ENCODE measurements around the gene MTMR12. TPM values are rescaled to one million over a fixed set of nuclear protein-coding genes. Genes with fewer than 3 reads are reported as not detected.

The MTMR12 gene
- total and polyA plus RNA-seq, 2 experiments from 2014 or later: 18.3 to 51.6 TPM

GRCh38 chr5:32304622-32305021, 8.1 kb downstream of the MTMR12 start:
- no peak overlapping the region for H3K27ac Mint-ChIP-seq
- no peaks in the 10 kb centered on the region for H3K9me3 Mint-ChIP-seq
- no peaks in the 10 kb centered on the region for H3K9me2 ChIP-seq (ENCODE audit: insufficient read depth)
- no peak overlapping the region for H3K4me3 ChIP-seq
- H3K27me3 ChIP-seq (ENCODE audit: insufficient read depth): no peaks in the 10 kb centered on the region
- H3F3A ChIP-seq (replicated peaks; ENCODE audit: low read depth): no peaks in the 10 kb centered on the region
- H3K36me3 Mint-ChIP-seq (ENCODE audit: low read depth): peaks cover 4% of the 10 kb centered on the region; the same call in 2 of the 3 replicates
- H4K20me1 ChIP-seq (replicated peaks; ENCODE audit: insufficient read depth): peaks cover 52% of the 10 kb centered on the region
- H3K4me1 Mint-ChIP-seq: peaks cover 51% of the 10 kb centered on the region
- H3K27me3 Mint-ChIP-seq (ENCODE audit: insufficient read depth, low read depth, poor library complexity): no peaks in the 10 kb centered on the region
- H3K4me2 ChIP-seq: no peak overlapping the region
- DNase-seq (ENCODE audit: low spot score) (no peak), ATAC-seq (no peak)
- TF ChIP-seq ETS1 (IDR thresholded peaks at IDR 0.05) (no peak), ZNF331 (CRISPR knock-in tag; IDR thresholded peaks at IDR 0.05; ENCODE audit: low read depth) (no peak), EZH2phosphoT487 (IDR thresholded peaks at IDR 0.05; ENCODE audit: unreplicated experiment) (no peak), EZH2 (IDR thresholded peaks at IDR 0.05; ENCODE audit: low read depth, unreplicated experiment) (no peak), STAT1 (IDR thresholded peaks at IDR 0.05; ENCODE audit: unreplicated experiment) (no peak), JUNB (IDR thresholded peaks at IDR 0.05; ENCODE audit: unreplicated experiment) (no peak), ZNF114 (CRISPR knock-in tag; IDR thresholded peaks at IDR 0.05) (no peak), CREB1 (CRISPR knock-in tag; IDR thresholded peaks at IDR 0.05; ENCODE audit: low read depth) (no peak), ZNF462 (CRISPR knock-in tag; IDR thresholded peaks at IDR 0.05) (no peak), NANOG (IDR thresholded peaks at IDR 0.05; ENCODE audit: borderline replicate concordance) (no peak), POLR2AphosphoS5 (IDR thresholded peaks at IDR 0.05; ENCODE audit: low read depth) (no peak)
- TF ChIP-seq, protein P1, sequence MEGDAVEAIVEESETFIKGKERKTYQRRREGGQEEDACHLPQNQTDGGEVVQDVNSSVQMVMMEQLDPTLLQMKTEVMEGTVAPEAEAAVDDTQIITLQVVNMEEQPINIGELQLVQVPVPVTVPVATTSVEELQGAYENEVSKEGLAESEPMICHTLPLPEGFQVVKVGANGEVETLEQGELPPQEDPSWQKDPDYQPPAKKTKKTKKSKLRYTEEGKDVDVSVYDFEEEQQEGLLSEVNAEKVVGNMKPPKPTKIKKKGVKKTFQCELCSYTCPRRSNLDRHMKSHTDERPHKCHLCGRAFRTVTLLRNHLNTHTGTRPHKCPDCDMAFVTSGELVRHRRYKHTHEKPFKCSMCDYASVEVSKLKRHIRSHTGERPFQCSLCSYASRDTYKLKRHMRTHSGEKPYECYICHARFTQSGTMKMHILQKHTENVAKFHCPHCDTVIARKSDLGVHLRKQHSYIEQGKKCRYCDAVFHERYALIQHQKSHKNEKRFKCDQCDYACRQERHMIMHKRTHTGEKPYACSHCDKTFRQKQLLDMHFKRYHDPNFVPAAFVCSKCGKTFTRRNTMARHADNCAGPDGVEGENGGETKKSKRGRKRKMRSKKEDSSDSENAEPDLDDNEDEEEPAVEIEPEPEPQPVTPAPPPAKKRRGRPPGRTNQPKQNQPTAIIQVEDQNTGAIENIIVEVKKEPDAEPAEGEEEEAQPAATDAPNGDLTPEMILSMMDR (conservative IDR thresholded peaks at IDR 0.05; ENCODE audit: low read depth in 2 of 2): no peak
- TF ChIP-seq, protein P2, sequence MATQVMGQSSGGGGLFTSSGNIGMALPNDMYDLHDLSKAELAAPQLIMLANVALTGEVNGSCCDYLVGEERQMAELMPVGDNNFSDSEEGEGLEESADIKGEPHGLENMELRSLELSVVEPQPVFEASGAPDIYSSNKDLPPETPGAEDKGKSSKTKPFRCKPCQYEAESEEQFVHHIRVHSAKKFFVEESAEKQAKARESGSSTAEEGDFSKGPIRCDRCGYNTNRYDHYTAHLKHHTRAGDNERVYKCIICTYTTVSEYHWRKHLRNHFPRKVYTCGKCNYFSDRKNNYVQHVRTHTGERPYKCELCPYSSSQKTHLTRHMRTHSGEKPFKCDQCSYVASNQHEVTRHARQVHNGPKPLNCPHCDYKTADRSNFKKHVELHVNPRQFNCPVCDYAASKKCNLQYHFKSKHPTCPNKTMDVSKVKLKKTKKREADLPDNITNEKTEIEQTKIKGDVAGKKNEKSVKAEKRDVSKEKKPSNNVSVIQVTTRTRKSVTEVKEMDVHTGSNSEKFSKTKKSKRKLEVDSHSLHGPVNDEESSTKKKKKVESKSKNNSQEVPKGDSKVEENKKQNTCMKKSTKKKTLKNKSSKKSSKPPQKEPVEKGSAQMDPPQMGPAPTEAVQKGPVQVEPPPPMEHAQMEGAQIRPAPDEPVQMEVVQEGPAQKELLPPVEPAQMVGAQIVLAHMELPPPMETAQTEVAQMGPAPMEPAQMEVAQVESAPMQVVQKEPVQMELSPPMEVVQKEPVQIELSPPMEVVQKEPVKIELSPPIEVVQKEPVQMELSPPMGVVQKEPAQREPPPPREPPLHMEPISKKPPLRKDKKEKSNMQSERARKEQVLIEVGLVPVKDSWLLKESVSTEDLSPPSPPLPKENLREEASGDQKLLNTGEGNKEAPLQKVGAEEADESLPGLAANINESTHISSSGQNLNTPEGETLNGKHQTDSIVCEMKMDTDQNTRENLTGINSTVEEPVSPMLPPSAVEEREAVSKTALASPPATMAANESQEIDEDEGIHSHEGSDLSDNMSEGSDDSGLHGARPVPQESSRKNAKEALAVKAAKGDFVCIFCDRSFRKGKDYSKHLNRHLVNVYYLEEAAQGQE (IDR thresholded peaks at IDR 0.05; ENCODE audit: unreplicated experiment): no peak
- no peak overlapping the region for H2AFZ ChIP-seq
- no peaks in the 10 kb centered on the region for H3K36me3 ChIP-seq (ENCODE audit: insufficient read depth)
- peaks cover 100% of the 10 kb centered on the region for H3K79me2 ChIP-seq (replicated peaks; ENCODE audit: insufficient read depth)
- no peak overlapping the region for H3K27ac ChIP-seq (ENCODE audit: low read depth)
- H3K4me3 Mint-ChIP-seq: no peak overlapping the region
- H3K4me1 ChIP-seq (ENCODE audit: insufficient read depth): peaks cover 25% of the 10 kb centered on the region

Data from GM23338 (cell line).